Measurements from ENCODE around the gene PAQR5. TPM values are rescaled to one million over a fixed set of nuclear protein-coding genes. Genes with fewer than 3 reads are reported as not detected.

The PAQR5 gene
- total RNA-seq, 6 experiments from 2014 or later = 0.28 to 3.0 (median 0.98) TPM

DNA sequence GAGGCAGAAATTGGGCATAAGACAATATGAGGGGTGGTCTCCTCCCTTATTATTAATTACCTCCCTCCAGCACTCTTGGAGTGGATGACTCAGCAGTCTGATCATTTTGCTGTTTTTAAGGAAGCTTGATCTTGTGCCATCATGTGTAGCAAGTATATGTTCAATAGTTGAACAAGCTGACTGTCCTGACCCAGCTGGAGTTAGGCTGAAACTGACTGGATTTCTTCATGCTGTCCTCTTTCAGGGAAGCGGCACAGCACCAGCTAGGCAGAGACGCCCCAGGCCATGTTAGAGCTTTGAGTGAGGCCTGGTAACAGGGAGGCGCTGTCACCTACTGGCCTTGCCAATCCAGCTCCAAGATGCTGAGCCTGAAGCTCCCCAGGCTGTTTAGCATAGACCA, 61.0 kb downstream of the PAQR5 start:
- WGBS (ENCODE audit: insufficient coverage, low coverage, low lambda C conversion rate, missing lambda C conversion rate) = no CpG with 5 or more reads among the region's 3 CpGs
- intact Hi-C loops (cut with DNase I) = no loop called here
- Histone ChIP-seq H3K4me1 (no peaks in the 10 kb centered on the region), H3K27ac (no peak overlapping the region), H3K36me3 (no peaks in the 10 kb centered on the region), H3K27me3 (no peaks in the 10 kb centered on the region), H3K4me3 (no peak overlapping the region), H3K9me3 (no peaks in the 10 kb centered on the region)
- TF ChIP-seq POLR2A (IDR thresholded peaks at IDR 0.05) (no peak), CTCF (IDR thresholded peaks at IDR 0.05) (no peak)
- DNase-seq = no peak
- no peak for ATAC-seq

DNA sequence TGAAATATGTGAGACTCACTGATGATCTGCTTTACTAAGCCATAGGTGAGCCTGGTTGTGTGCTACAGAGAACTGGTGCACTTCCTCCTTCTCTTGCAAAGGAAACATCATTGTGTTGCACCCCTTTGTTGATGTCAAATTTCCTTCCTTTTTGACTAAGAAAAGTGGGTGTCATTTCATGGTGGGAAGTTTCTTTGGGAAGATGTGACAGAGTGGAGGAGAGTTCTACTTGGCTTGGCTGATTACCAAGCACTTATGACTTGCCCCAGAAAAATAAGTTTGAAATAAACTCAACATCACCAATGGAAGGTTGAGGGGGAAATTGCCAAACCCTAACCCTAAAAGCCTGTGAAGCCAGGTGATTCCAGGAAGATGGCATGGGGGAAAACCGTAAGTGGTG, 61.9 kb downstream of the PAQR5 start:
- Histone ChIP-seq H3K4me1 (no peaks in the 10 kb centered on the region), H3K36me3 (no peaks in the 10 kb centered on the region), H3K4me3 (no peak overlapping the region), H3K27ac (no peak overlapping the region), H3K27me3 (no peaks in the 10 kb centered on the region), H3K9me3 (no peaks in the 10 kb centered on the region)
- no peak for TF ChIP-seq CTCF (IDR thresholded peaks at IDR 0.05)
- TF ChIP-seq POLR2A (IDR thresholded peaks at IDR 0.05) = no peak
- ATAC-seq (no peak), DNase-seq (no peak)
- intact Hi-C loops (cut with DNase I) = no loop called here
- 0% methylated on average over 1 of the region's 1 CpG for whole genome bisulfite sequencing (ENCODE audit: insufficient coverage, low coverage, low lambda C conversion rate, missing lambda C conversion rate)

- H3K36me3 ChIP-seq = no peaks in the 10 kb centered on the region
- DNase-seq (no peak), ATAC-seq (no peak)
- intact Hi-C loops (cut with DNase I) = no loop called here
- 44% methylated on average over 3 of the region's 3 CpGs for WGBS (ENCODE audit: insufficient coverage, low coverage, low lambda C conversion rate, missing lambda C conversion rate)
- H3K9me3 ChIP-seq = no peaks in the 10 kb centered on the region
- no peaks in the 10 kb centered on the region for H3K4me1 ChIP-seq
- no peaks in the 10 kb centered on the region for H3K27me3 ChIP-seq
- H3K4me3 ChIP-seq = no peak overlapping the region
- no peak for TF ChIP-seq CTCF (IDR thresholded peaks at IDR 0.05)
- no peak for TF ChIP-seq POLR2A (IDR thresholded peaks at IDR 0.05)
- no peak overlapping the region for H3K27ac ChIP-seq
Measured at GRCh38 chr15:69367236-69367635, 68.5 kb downstream of the PAQR5 start.

GRCh38 chr15:69369631-69370030, 70.9 kb downstream of the PAQR5 start:
- TF ChIP-seq CTCF (IDR thresholded peaks at IDR 0.05) (no peak), POLR2A (IDR thresholded peaks at IDR 0.05) (no peak)
- no peaks in the 10 kb centered on the region for H3K9me3 ChIP-seq
- no peak overlapping the region for H3K4me3 ChIP-seq
- DNase-seq (no peak), ATAC-seq (no peak)
- no peaks in the 10 kb centered on the region for H3K36me3 ChIP-seq
- no peaks in the 10 kb centered on the region for H3K27me3 ChIP-seq
- intact Hi-C loops (cut with DNase I) = no loop called here
- no peaks in the 10 kb centered on the region for H3K4me1 ChIP-seq
- 72% methylated on average over 2 of the region's 2 CpGs for WGBS (ENCODE audit: insufficient coverage, low coverage, low lambda C conversion rate, missing lambda C conversion rate)
- no peak overlapping the region for H3K27ac ChIP-seq

- H3K27ac ChIP-seq = no peak overlapping the region
- TF ChIP-seq POLR2A (IDR thresholded peaks at IDR 0.05) (no peak), CTCF (IDR thresholded peaks at IDR 0.05) (no peak)
- H3K4me3 ChIP-seq = no peak overlapping the region
- H3K9me3 ChIP-seq = no peaks in the 10 kb centered on the region
- intact Hi-C loops (cut with DNase I) = no loop called here
- no peaks in the 10 kb centered on the region for H3K4me1 ChIP-seq
- no peaks in the 10 kb centered on the region for H3K27me3 ChIP-seq
- no peaks in the 10 kb centered on the region for H3K36me3 ChIP-seq
- WGBS (ENCODE audit: insufficient coverage, low coverage, low lambda C conversion rate, missing lambda C conversion rate) = 50% methylated on average over 6 of the region's 6 CpGs
- ATAC-seq (no peak), DNase-seq (no peak)
Measured at GRCh38 chr15:69373406-69373805, 74.7 kb downstream of the PAQR5 start.

Data from right lobe of liver (tissue), 6 donors.